ENCODE data around the gene SMIM29.
A peak's percentile ranks its signal among the peaks of the same experiment; 100 is the strongest.

SMIM29 gene

GRCh38 chr6:34240329-34241248, 8.2 kb downstream of the SMIM29 start:
- DNase-seq (ENCODE audit: low spot score), result no peak

GRCh38 chr6:34239893-34240292, 8.9 kb downstream of the SMIM29 start:
- no peak for DNase-seq (ENCODE audit: low spot score)

GRCh38 chr6:34239500-34239825, 9.3 kb downstream of the SMIM29 start:
- DNase-seq (ENCODE audit: low spot score), result peak; percentile 1

GRCh38 chr6:34238585-34239499, 10.0 kb downstream of the SMIM29 start:
- peak; percentile 2 for DNase-seq (ENCODE audit: low spot score)

GRCh38 chr6:34237722-34238584, 10.9 kb downstream of the SMIM29 start:
- DNase-seq (ENCODE audit: low spot score), result peak; percentile 69

- peak; percentile 72 for DNase-seq (ENCODE audit: low spot score)
Observed at GRCh38 chr6:34237316-34237721, 11.5 kb downstream of the SMIM29 start.

GRCh38 chr6:34236443-34237315, 12.1 kb downstream of the SMIM29 start, which contains the start of gene HMGA1:
TSS of gene HMGA1 (plus strand) at chr6:34236873. CDS start at chr6:34240781, 3,908 bp downstream.
- peak; percentile 94 for DNase-seq (ENCODE audit: low spot score)

- DNase-seq (ENCODE audit: low spot score), result no peak
Observed at GRCh38 chr6:34236131-34236442, 12.7 kb downstream of the SMIM29 start.

- DNase-seq (ENCODE audit: low spot score), result peak; percentile 77
Observed at GRCh38 chr6:34235307-34236130, 13.3 kb downstream of the SMIM29 start.

GRCh38 chr6:34234667-34235306, 14.0 kb downstream of the SMIM29 start:
- DNase-seq (ENCODE audit: low spot score), result no peak

- DNase-seq (ENCODE audit: low spot score), result no peak
Observed at GRCh38 chr6:34233867-34234266, 14.9 kb downstream of the SMIM29 start.

GRCh38 chr6:34232901-34233300, 15.9 kb downstream of the SMIM29 start:
- no peak for DNase-seq (ENCODE audit: low spot score)

- DNase-seq (ENCODE audit: low spot score), result no peak
Observed at GRCh38 chr6:34231566-34232336, 17.1 kb downstream of the SMIM29 start.

GRCh38 chr6:34230653-34231371, 18.0 kb downstream of the SMIM29 start:
- DNase-seq (ENCODE audit: low spot score), result no peak

GRCh38 chr6:34229877-34230276, 18.9 kb downstream of the SMIM29 start:
- DNase-seq (ENCODE audit: low spot score), result no peak

GRCh38 chr6:34227761-34228421, 20.9 kb downstream of the SMIM29 start:
- DNase-seq (ENCODE audit: low spot score), result no peak

- DNase-seq (ENCODE audit: low spot score), result no peak
Observed at GRCh38 chr6:34226731-34227586, 21.8 kb downstream of the SMIM29 start.

Data from GM03348 (cell line).